Heart right ventricle (tissue), 16 donors: Measurements from ENCODE around the gene PIP5K1B. TPM values are rescaled to one million over a fixed set of nuclear protein-coding genes. Genes with fewer than 3 reads are reported as not detected.

Source experiments
- ATAC-seq, 8 donors: fragments of 200-7000 bp; cut with Tn5 transposase; one replicate each; pipeline ENCODE4 v1.9.1; 2020; ENCODE audit warnings: mild to moderate bottlenecking in 8 of 8, moderate library complexity in 8 of 8, moderate number of reproducible peaks in 1 of 8
- DNase-seq, 2 donors: peaks; one replicate each; pipeline ENCODE4 v3.0.0-alpha.2; 2020
- H3K27ac ChIP-seq, 10 donors: fragments of 200-600 bp; sonication (generic) in 2 of 10; one replicate each; pipeline versions ENCODE4 v1.5.0 to v1.8.0; 2020 to 2022; ENCODE audit warnings: mild to moderate bottlenecking in 3 of 10
- H3K27me3 ChIP-seq, 7 donors: fragments of 200-600 bp; one replicate each; pipeline ENCODE4 v1.8.0; 2021 to 2022; ENCODE audit warnings: mild to moderate bottlenecking in 2 of 7
- H3K36me3 ChIP-seq, 9 donors: fragments of 200-600 bp; sonication (generic) in 1 of 9; one replicate each; pipeline versions ENCODE4 v1.5.0 to v1.8.0; 2020 to 2022; ENCODE audit warnings: mild to moderate bottlenecking in 2 of 9
- H3K4me1 ChIP-seq, 9 donors: fragments of 200-600 bp; sonication (generic) in 1 of 9; one replicate each; pipeline versions ENCODE4 v1.5.0 to v1.8.0; 2020 to 2022; ENCODE audit warnings: mild to moderate bottlenecking in 4 of 9
- H3K4me3 ChIP-seq, 10 donors: fragments of 200-600 bp; sonication (generic) in 2 of 10; one replicate each; pipeline versions ENCODE4 v1.5.0 to v1.8.0; 2020 to 2022; ENCODE audit warnings: mild to moderate bottlenecking in 7 of 10, moderate library complexity in 2 of 10
- H3K9me3 ChIP-seq, 11 donors: fragments of 200-600 bp in 10 of 11; sonication (generic) in 2 of 11; one replicate each; pipeline versions ENCODE4 v1.5.0 to v1.8.0; 2013 to 2022; ENCODE audit warnings: mild to moderate bottlenecking in 2 of 11, control low read depth in 1 of 11, moderate library complexity in 1 of 11
- WGBS, 2 donors: extraction: QIAGEN DNeasy Blood & Tissue Kit; methylation state at CpG; one replicate each; pipeline ENCODE4 v1.1.7; 2013; ENCODE audit warnings: inconsistent platforms in 1 of 2; 5-methylcytosine and 5-hydroxymethylcytosine counted together
- intact Hi-C, 10 donors: fragments of 100-400 bp; cut with DNase I; formaldehyde crosslinking; loops; one replicate each; pipeline versions ENCODE4 v1.11.1 to v1.14.2; 2022
- polyA plus RNA-seq, 2 donors: library from polyadenylated mRNA; stranded (reverse); fragments of 200-250 nt; gene quantifications; one replicate each; pipeline ENCODE4 v1.2.3, GENCODE V29; 2013
- total RNA-seq, 10 donors: library from RNA; stranded (reverse); fragmentation: NEBNext Ultra II Directional in 3 of 10; extraction: Animal tissue kit (Norgen Biotek cat#: 25700) in 3 of 10; gene quantifications; one replicate each; pipeline versions ENCODE4 v1.2.1 to v1.2.4, GENCODE V29; 2021 to 2023
- TF ChIP-seq, protein P1 (sequence below), 9 donors: fragments of 200-600 bp; sonication (generic) in 2 of 9; IDR thresholded peaks; one replicate each; pipeline versions ENCODE4 v1.5.0 to v1.8.0; 2021 to 2022; ENCODE audit warnings: antibody characterized with exemption in 9 of 9, mild to moderate bottlenecking in 5 of 9, moderate library complexity in 1 of 9
- donor health status: Arrhythmogenic right ventricular cardiomyopathy.
- donor health status: ischemic (EF 13 %, LVEDD 7.1; RV severe dilation, severe dysfunction).
- donor health status: healthy with polysubstance abuse.
- donor health status: DM: no; HTN: yes; CAD: no.
- donor health status: DM: no; HTN: no; CAD: no.
- donor health status: ischemic (EF 25% LVEDD 6.9; RV normal size, moderate dysfunction).
- donor health status: ischemic (EF 25% LVEDD 5.7; RV mildly dilated, moderate dysfunction).
- donor health status: healthy.
- donor health status: DM: yes; HTN: yes; CAD: no.
- donor health status: Ischemic cardiomyopathy.
- donor health status: ischemic (EF 35%, LVEDD 5.7; RV mildly dilated, moderate dysfunction).
- donor health status: nonischemic (EF 11% LVEDD 7.7; RV severe dilation, severe dysfunction).
- donor health status: DM: yes; HTN: yes; CAD: no.
- donor health status: PGD.
- donor health status: ischemic (EF 29% LVEDD 5.4; RV normal size, mild dysfunction).
- donor health status: nonischemic (EF 23%, LVEDD 6.1; RV moderate dilation, normal function).

PIP5K1B gene
- total and polyA plus RNA-seq, 12 donors = 5.6 to 90.8 (median 48.1) TPM

DNA sequence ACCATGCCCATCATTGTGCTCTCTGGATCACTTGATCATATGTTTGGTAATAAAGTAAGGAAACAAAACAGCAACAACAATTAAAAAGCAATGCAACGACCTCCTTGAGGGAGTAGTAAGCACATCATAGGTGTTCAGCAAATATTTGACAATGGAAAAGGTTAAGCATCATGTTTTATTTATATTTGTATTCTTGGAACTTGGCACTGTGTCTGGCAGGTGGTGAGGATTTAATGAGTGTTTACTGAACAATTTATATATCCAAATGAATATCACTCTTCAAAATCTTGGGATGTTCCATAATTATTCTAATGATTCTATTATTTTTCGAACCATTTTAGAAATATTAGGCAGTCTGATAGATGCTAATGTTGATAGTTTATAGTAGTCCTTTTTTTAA lies 6.2 kb downstream of the PIP5K1B start:
- Histone ChIP-seq H3K27me3 (peaks cover 0 to 22% (median 8%) of the 10 kb centered on the region in 7 donors), H3K4me3 (no peak overlapping the region), H3K4me1 (peaks cover 0 to 43% (median 5%) of the 10 kb centered on the region in 9 donors), H3K27ac (no peak overlapping the region), H3K9me3 (no peaks in the 10 kb centered on the region), H3K36me3 (no peaks in the 10 kb centered on the region)
- TF ChIP-seq, protein P1, sequence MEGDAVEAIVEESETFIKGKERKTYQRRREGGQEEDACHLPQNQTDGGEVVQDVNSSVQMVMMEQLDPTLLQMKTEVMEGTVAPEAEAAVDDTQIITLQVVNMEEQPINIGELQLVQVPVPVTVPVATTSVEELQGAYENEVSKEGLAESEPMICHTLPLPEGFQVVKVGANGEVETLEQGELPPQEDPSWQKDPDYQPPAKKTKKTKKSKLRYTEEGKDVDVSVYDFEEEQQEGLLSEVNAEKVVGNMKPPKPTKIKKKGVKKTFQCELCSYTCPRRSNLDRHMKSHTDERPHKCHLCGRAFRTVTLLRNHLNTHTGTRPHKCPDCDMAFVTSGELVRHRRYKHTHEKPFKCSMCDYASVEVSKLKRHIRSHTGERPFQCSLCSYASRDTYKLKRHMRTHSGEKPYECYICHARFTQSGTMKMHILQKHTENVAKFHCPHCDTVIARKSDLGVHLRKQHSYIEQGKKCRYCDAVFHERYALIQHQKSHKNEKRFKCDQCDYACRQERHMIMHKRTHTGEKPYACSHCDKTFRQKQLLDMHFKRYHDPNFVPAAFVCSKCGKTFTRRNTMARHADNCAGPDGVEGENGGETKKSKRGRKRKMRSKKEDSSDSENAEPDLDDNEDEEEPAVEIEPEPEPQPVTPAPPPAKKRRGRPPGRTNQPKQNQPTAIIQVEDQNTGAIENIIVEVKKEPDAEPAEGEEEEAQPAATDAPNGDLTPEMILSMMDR (IDR thresholded peaks at IDR 0.05) = no peak
- no peak for ATAC-seq
- no peak for DNase-seq
- intact Hi-C loops = loop anchor here in 4 of 10 donors (10.0 kb wide), 2 partner anchors 124 to 134 kb away; no protein-coding TSS in a partner anchor
- 51 to 58% methylated on average over 2 of the region's 2 CpGs for WGBS, 2 donors

DNA sequence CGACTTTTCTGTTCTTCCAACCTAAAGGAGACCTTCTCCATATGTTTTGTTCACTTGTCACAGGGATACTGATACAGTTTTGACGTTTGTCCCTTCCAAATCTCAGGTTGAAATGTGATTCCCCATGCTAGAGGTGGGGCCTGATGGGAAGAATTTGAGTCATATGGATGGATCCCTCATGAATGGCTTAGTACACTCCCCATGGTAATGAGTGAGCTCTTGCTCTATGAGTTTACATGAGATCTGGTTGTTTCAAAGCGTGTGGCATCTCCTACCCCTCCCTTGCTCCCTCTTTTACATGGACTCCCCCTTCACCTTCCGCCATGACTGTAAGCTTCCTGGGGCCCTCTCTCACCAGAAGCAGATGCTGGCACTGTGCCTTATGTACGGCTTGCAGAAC lies 6.9 kb downstream of the PIP5K1B start:
- intact Hi-C loops = loop anchor here in 4 of 10 donors (10.0 kb wide), 2 partner anchors 123 to 133 kb away; no protein-coding TSS in a partner anchor
- peaks cover 0 to 18% (median 7%) of the 10 kb centered on the region in 7 donors for H3K27me3 ChIP-seq
- H3K9me3 ChIP-seq = no peaks in the 10 kb centered on the region
- H3K27ac ChIP-seq = no peak overlapping the region
- TF ChIP-seq, protein P1 (IDR thresholded peaks at IDR 0.05) = no peak
- peaks cover 0 to 43% (median 5%) of the 10 kb centered on the region in 9 donors for H3K4me1 ChIP-seq
- H3K4me3 ChIP-seq = no peak overlapping the region
- no peak for ATAC-seq
- no peaks in the 10 kb centered on the region for H3K36me3 ChIP-seq
- DNase-seq = no peak
- WGBS, 2 donors = 79 to 82% methylated on average over 5 of the region's 5 CpGs

DNA sequence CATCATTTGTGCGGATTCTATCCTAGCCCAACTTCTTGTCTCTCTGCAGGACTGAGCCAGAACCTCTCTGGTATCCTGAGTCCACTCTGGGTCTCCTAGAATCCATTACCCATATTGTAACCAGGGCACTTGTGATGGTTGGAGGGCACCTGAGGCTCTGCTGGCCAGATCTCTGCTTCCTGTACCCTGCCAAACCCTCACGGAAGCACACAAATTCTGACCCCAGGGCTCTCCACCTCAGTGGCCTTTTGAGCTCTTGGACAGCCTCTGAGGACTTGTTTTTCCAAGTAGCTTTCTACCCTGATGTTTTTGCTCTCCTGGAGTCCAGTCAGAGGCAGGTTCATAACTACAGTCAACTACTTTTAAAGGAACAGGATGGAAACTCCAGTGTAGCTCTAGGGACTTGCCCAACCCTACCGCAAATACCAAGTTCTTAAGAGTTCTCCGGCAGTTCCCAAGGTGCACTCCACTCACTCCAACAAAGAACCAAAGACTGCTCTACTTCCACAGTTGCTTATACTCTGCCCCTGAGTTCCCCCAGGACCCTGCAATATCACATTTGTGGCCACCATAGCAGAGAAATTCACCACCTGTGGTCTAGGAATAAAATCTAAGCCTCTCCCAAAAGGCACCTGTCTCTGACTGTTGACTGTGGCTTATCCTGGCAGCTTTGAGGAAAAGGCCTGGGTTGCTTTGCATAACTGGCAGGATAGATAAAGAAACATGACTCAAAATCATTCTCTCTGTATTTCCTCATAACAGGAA lies 9.6 kb downstream of the PIP5K1B start:
- TF ChIP-seq, protein P1 (IDR thresholded peaks at IDR 0.05) = no peak
- H3K27me3 ChIP-seq = peaks cover 0 to 3% (median 0%) of the 10 kb centered on the region in 7 donors
- no peaks in the 10 kb centered on the region for H3K36me3 ChIP-seq
- peak in 1 of 8 donors; percentile 33 for ATAC-seq
- peaks cover 0 to 52% (median 13%) of the 10 kb centered on the region in 9 donors for H3K4me1 ChIP-seq
- no peak overlapping the region for H3K4me3 ChIP-seq
- H3K9me3 ChIP-seq = no peaks in the 10 kb centered on the region
- no peak for DNase-seq
- intact Hi-C loops = loop anchor here in 4 of 10 donors (10.0 kb wide), 2 partner anchors 120 to 130 kb away; no protein-coding TSS in a partner anchor
- H3K27ac ChIP-seq = no peak overlapping the region
- WGBS, 2 donors = 84 to 87% methylated on average over 4 of the region's 4 CpGs

DNA sequence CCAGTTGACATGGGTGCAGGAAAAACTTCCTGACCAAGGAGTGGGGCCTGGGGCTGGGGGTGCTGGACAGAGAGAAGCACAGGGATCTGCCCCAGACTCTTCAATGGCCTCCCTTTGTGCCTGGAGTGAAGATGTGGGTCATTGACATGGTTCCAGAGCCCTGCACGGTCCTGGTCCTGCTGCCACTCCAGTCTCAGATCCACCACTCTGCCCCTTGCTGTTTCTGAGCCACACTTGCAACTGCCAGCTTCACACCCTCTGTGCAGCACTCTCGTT lies 10.1 kb downstream of the PIP5K1B start:
- Histone ChIP-seq H3K27me3 (no peaks in the 10 kb centered on the region), H3K27ac (no peak overlapping the region), H3K9me3 (no peaks in the 10 kb centered on the region), H3K4me3 (no peak overlapping the region), H3K4me1 (peaks cover 0 to 48% (median 14%) of the 10 kb centered on the region in 9 donors), H3K36me3 (no peaks in the 10 kb centered on the region)
- 39 to 56% methylated on average over 2 of the region's 2 CpGs for WGBS, 2 donors
- DNase-seq (no peak), ATAC-seq (peak in 1 of 8 donors; percentile 24)
- intact Hi-C loops = loop anchor here in 4 of 10 donors (10.0 kb wide), 2 partner anchors 120 to 130 kb away; no protein-coding TSS in a partner anchor
- TF ChIP-seq, protein P1 (IDR thresholded peaks at IDR 0.05) = no peak
